Panc1 (cell line): ENCODE measurements around the gene SBF2. TPM values are rescaled to one million over a fixed set of nuclear protein-coding genes. Genes with fewer than 3 reads are reported as not detected.
"Not testable (repeated sequence)": the region's sequence is repeated elsewhere in the genome, so short reads cannot be mapped to it uniquely, and the experiment has no call there.

ENCODE experiments used
- ATAC-seq: fragments of 200-7000 bp; cut with Tn5 transposase; 2 replicates; pipeline ENCODE4 v1.9.1; 2020; ENCODE audit warnings: mild to moderate bottlenecking, moderate library complexity
- BruUV-seq: library from RNA; stranded (reverse); fragments of 400-500 nt; replicated peaks from 2 replicates; lab custom pipeline; 2021; lab: Mats Ljungman, UMichigan
- CTCF ChIA-PET: fragments of 300-600 bp; sonication (Branson Sonifier 250); formaldehyde crosslinking; loops from one replicate; lab custom pipeline; 2022; ENCODE audit warnings: antibody characterized with exemption; lab: Charles Lee
- POLR2A ChIA-PET: fragments of 300-600 bp; sonication (Branson Sonifier 250); formaldehyde crosslinking; loops from one replicate; lab custom pipeline; 2022; ENCODE audit warnings: antibody characterized with exemption; lab: Charles Lee
- DNase-seq: peaks from one replicate; pipeline ENCODE4 v3.0.0-alpha.2; 2010; ENCODE audit warnings: low read depth, low spot score
- H3K27ac ChIP-seq: 2 replicates; pipeline ENCODE4 v1.5.1; 2011; ENCODE audit warnings: mild to moderate bottlenecking, low read length, inconsistent platforms
- H3K27me3 ChIP-seq: fragments of 200-500 bp; sonication (Bioruptor generic); 2 replicates; pipeline ENCODE4 v1.6.0; 2014; ENCODE audit warnings: low read length, inconsistent platforms; ENCODE audit not compliant: control insufficient read depth, insufficient read depth
- H3K36me3 ChIP-seq: fragments of 200-500 bp; sonication (Bioruptor generic); 2 replicates; pipeline ENCODE4 v1.5.1; 2014; ENCODE audit warnings: inconsistent platforms, mild to moderate bottlenecking, low read length, moderate library complexity; ENCODE audit not compliant: control insufficient read depth, insufficient read depth
- H3K4me1 ChIP-seq: 2 replicates; pipeline ENCODE4 v1.5.1; 2011; ENCODE audit warnings: inconsistent platforms, mild to moderate bottlenecking, low read length, moderate library complexity; ENCODE audit not compliant: control insufficient read depth, insufficient read depth
- H3K4me3 ChIP-seq, 2 experiments: 2 replicates each; pipeline ENCODE4 v1.5.1; 2011 to 2012; ENCODE audit warnings: low read depth in 2 of 2, low read length in 2 of 2, mild to moderate bottlenecking in 2 of 2, inconsistent platforms in 1 of 2, moderate library complexity in 1 of 2
- H3K9me3 ChIP-seq: fragments of 200-500 bp; sonication (Bioruptor generic); 2 replicates; pipeline ENCODE4 v1.5.1; 2014; ENCODE audit warnings: low read depth, mild to moderate bottlenecking, inconsistent platforms, low read length, moderate library complexity; ENCODE audit not compliant: control insufficient read depth, insufficient read depth
- POLR2AphosphoS5 ChIP-seq: IDR thresholded peaks from 2 replicates; pipeline ENCODE4 v1.6.1; 2012; ENCODE audit warnings: mild to moderate bottlenecking, low read depth, low read length, moderate library complexity
- SIN3A ChIP-seq: IDR thresholded peaks from 2 replicates; pipeline ENCODE4 v1.6.1; 2012; ENCODE audit warnings: low read depth, mild to moderate bottlenecking, low read length, moderate library complexity, borderline replicate concordance; ENCODE audit not compliant: insufficient read depth
- TCF7L2 ChIP-seq: IDR thresholded peaks from 2 replicates; pipeline ENCODE4 v1.6.1; 2011; ENCODE audit warnings: mild to moderate bottlenecking, low read depth, low read length, inconsistent platforms
- in situ Hi-C: cut with HindIII; loops from 2 replicates; pipeline ENCODE4 v1.10.0; 2016; ENCODE audit warnings: low sequenced_read_pairs, low pct_unique_long_range_greater_than_20kb
- intact Hi-C: fragments of 100-400 bp; cut with micrococcal nuclease; formaldehyde crosslinking; loops from one replicate; pipeline ENCODE4 v1.10.0; 2022; ENCODE audit not compliant: unreplicated experiment
- total RNA-seq: library from RNA; stranded (reverse); gene quantifications from one replicate; pipeline ENCODE4 v1.2.1, GENCODE V29; 2021; ENCODE audit not compliant: unreplicated experiment
- TF ChIP-seq, protein P1 (sequence below), 2 experiments: IDR thresholded peaks; 2 replicates each; pipeline ENCODE4 v1.6.1; 2011 to 2012; ENCODE audit warnings: low read depth in 2 of 2, control low read depth in 1 of 2, low read length in 1 of 2, mild to moderate bottlenecking in 1 of 2, moderate library complexity in 1 of 2; ENCODE audit not compliant: insufficient read depth in 1 of 2
- TF ChIP-seq, protein P2 (sequence below): fragments of 450-650 bp; IDR thresholded peaks from 2 replicates; pipeline ENCODE4 v1.5.1; 2017; ENCODE audit warnings: mild to moderate bottlenecking

Gene SBF2
- total RNA-seq, 1 experiment from 2014 or later = 65.0 TPM

DNA sequence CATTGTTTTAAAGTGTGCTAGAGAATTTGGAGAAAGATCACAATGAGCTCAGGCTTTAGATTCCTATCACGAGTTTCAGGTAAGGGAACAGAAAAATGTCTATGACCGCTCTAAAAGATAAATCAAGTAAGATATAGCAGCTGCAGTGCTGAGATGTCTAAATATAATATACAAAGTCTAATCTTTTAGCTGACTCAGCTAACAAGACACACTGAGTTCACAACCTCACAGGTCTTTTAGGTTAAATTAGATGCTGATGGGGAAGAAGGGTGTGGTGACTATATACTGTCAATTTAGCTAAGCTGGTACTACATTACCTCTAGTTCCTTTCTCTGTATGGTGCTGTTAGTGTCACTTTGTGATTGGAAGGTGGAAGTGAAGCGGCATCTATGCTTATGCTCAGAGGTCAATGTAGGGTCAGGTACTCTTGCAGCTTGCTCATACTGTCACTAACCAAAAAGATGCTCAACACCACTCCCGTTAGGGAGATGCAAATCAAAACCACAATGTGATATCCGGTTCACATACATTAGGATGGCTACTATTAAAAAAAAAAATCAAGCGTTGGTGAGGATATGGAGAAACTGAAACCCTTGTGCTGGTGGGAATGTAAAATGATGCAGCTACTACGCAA is 346.7 kb downstream of the SBF2 start:
- Histone ChIP-seq H3K27ac (no peak overlapping the region), H3K4me1 (peaks cover 9% of the 10 kb centered on the region), H3K36me3 (no peaks in the 10 kb centered on the region), H3K9me3 (no peaks in the 10 kb centered on the region), H3K4me3 (no peak overlapping the region), H3K27me3 (no peaks in the 10 kb centered on the region)
- ATAC-seq = no peak
- TF ChIP-seq SIN3A = no peak
- TF ChIP-seq, protein P1, sequence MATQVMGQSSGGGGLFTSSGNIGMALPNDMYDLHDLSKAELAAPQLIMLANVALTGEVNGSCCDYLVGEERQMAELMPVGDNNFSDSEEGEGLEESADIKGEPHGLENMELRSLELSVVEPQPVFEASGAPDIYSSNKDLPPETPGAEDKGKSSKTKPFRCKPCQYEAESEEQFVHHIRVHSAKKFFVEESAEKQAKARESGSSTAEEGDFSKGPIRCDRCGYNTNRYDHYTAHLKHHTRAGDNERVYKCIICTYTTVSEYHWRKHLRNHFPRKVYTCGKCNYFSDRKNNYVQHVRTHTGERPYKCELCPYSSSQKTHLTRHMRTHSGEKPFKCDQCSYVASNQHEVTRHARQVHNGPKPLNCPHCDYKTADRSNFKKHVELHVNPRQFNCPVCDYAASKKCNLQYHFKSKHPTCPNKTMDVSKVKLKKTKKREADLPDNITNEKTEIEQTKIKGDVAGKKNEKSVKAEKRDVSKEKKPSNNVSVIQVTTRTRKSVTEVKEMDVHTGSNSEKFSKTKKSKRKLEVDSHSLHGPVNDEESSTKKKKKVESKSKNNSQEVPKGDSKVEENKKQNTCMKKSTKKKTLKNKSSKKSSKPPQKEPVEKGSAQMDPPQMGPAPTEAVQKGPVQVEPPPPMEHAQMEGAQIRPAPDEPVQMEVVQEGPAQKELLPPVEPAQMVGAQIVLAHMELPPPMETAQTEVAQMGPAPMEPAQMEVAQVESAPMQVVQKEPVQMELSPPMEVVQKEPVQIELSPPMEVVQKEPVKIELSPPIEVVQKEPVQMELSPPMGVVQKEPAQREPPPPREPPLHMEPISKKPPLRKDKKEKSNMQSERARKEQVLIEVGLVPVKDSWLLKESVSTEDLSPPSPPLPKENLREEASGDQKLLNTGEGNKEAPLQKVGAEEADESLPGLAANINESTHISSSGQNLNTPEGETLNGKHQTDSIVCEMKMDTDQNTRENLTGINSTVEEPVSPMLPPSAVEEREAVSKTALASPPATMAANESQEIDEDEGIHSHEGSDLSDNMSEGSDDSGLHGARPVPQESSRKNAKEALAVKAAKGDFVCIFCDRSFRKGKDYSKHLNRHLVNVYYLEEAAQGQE (IDR thresholded peaks at IDR 0.05; ENCODE audit: insufficient read depth in 1 of 2, low read depth in 2 of 2, low read length in 1 of 2) = no peak
- TF ChIP-seq TCF7L2 = no peak
- TF ChIP-seq, protein P2, sequence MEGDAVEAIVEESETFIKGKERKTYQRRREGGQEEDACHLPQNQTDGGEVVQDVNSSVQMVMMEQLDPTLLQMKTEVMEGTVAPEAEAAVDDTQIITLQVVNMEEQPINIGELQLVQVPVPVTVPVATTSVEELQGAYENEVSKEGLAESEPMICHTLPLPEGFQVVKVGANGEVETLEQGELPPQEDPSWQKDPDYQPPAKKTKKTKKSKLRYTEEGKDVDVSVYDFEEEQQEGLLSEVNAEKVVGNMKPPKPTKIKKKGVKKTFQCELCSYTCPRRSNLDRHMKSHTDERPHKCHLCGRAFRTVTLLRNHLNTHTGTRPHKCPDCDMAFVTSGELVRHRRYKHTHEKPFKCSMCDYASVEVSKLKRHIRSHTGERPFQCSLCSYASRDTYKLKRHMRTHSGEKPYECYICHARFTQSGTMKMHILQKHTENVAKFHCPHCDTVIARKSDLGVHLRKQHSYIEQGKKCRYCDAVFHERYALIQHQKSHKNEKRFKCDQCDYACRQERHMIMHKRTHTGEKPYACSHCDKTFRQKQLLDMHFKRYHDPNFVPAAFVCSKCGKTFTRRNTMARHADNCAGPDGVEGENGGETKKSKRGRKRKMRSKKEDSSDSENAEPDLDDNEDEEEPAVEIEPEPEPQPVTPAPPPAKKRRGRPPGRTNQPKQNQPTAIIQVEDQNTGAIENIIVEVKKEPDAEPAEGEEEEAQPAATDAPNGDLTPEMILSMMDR = no peak
- no peak for TF ChIP-seq POLR2AphosphoS5
- DNase-seq = no peak
- POLR2A ChIA-PET = no interaction called here
- BruUV-seq = no TSS peak
- intact Hi-C loops (no loop called here), in situ Hi-C loops (no loop called here)
- CTCF ChIA-PET = no interaction called here

DNA sequence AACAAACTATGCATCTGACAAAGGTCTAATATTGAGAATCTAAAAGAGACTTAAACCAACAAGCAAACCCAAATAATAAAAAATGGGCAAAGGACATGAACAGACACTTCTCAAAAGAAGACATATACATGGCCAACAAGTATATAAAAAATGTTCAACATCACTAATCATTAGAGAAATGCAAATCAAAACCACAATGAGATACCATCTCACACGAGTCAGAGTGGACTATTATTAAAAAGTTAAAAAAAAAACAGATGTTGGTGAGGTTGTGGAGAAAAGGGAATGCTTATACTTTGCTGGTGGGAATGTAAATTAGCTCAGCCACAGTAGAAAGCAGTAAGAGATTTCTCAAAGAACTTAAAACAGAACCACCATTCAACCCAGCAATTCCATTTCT is 348.3 kb downstream of the SBF2 start:
- in situ Hi-C loops, H3K4me1 ChIP-seq, H3K27ac ChIP-seq, H3K36me3 ChIP-seq, intact Hi-C loops, ATAC-seq, POLR2A ChIA-PET, CTCF ChIA-PET, BruUV-seq, H3K4me3 ChIP-seq, H3K27me3 ChIP-seq, DNase-seq, H3K9me3 ChIP-seq: not testable (repeated sequence)

DNA sequence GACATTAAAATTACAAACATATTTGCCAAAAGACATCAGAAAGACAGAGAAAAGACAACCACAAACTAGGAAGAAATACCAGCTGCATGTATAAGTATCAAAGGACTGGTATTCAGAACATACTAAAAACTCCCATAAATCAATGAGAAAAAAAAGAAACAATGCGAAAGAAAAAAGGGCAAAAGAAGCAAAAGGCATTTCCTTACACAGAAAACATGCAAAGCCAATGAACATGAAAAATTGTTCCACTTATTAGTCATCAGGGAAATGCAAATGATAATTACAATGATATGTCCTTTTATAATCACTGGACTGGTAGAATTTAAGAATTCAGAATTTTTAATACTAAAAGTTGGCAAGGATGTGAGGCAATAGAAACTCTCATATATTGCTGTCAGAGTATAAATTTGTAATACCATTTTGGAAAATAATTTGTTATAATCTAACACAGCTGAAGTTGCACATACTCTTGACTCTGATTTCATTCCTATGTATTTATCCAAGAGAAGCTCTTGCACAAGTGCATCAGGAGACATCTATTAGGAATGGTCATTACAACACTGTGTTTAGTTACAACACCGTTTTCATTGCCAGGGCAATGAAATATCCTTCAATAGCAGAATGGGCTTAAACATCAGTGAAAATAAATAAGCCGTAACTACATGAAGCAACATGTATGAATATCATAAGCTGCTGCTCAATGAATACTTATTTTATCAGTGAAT is 350.5 kb downstream of the SBF2 start:
- no TSS peak for BruUV-seq
- DNase-seq = no peak

More for the DNA sequence above, 350.5 kb downstream of the SBF2 start:
- ChIA-PET CTCF (interaction anchor here (0.6 kb wide), 1 partner anchor 386 kb away, joined by 3 read pairs; no protein-coding TSS in a partner anchor), POLR2A (no interaction called here)
- Histone ChIP-seq H3K4me3 (no peak overlapping the region), H3K36me3 (no peaks in the 10 kb centered on the region), H3K4me1 (no peaks in the 10 kb centered on the region), H3K9me3 (no peaks in the 10 kb centered on the region), H3K27ac (no peak overlapping the region; the same call in 1 of the 2 replicates), H3K27me3 (no peaks in the 10 kb centered on the region)
- intact Hi-C loops = no loop called here
- ATAC-seq = no peak
- in situ Hi-C loops = no loop called here
- TF ChIP-seq SIN3A (no peak), POLR2AphosphoS5 (no peak), TCF7L2 (no peak)
- TF ChIP-seq, protein P2 = no peak
- TF ChIP-seq, protein P1 (IDR thresholded peaks at IDR 0.05; ENCODE audit: insufficient read depth in 1 of 2, low read depth in 2 of 2, low read length in 1 of 2) = no peak
